ENCODE data around the gene NOL6. TPM values are rescaled to one million over a fixed set of nuclear protein-coding genes. Genes with fewer than 3 reads are reported as not detected.

The NOL6 gene
- total and polyA plus RNA-seq, 2 of the 8 experiments (the other 6 are each of a cell fraction or from before 2014, with no cell fraction given): 44.0 to 55.0 TPM

DNA sequence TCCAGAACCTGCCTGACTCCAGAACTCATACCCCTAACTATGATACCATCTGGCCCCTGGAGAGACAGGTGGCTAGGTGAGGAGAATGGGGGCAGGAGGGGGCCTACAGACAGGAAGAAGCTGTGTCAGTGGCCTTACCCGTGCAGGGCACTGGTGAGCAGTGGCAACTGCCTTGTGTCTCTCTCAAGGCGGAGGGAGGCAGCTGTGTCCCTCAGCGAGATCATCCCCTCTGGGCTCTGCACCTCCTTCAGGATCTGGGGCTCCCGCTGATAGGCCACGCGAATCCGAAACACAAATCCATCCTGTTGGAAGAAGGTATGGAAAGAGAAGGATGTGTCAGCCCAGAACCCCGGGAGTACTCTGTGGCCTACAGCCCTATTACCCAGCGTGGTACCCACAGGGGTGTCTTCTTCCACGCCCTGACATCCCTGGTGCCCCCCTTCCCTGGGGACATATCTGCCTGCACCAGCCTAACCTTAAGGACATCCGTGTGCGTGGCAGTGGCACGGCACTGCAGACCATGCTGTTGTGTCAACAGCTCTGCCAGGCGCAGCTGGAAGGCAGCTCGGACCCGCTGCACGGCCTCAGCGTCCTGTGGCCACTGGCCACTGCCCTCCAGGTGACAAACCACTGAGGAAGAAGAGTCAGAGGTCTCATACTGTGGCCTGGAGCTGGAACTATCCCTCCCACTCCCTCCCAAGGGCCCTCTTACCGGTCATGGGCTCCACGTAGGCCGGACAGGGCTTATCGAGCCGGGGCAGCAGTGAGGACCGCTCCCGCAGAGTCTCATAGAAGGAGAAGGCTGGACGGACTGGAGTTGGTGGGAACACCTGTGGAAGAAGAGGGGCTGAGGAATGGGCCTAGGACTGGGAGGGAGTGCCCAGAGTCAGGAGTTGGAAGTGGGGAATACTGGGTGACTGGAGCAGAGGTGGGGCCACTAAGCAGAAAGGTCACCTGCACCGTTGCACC lies 7.8 kb downstream of the NOL6 start (continued):
- no peak for TF ChIP-seq GABPA (IDR thresholded peaks at IDR 0.05; ENCODE audit: borderline replicate concordance, insufficient read depth, low read length)
- no peak for TF ChIP-seq SP2 (IDR thresholded peaks at IDR 0.05; ENCODE audit: low read length)
- no peak for TF ChIP-seq EGR1 (IDR thresholded peaks at IDR 0.05; ENCODE audit: borderline replicate concordance, low read depth, low read length)
- no peak for TF ChIP-seq HDAC6 (IDR thresholded peaks at IDR 0.05; ENCODE audit: low read depth, low read length)
- TF ChIP-seq TBP (IDR thresholded peaks at IDR 0.05; ENCODE audit: low read depth, low read length): no peak
- no peak for TF ChIP-seq CBX5 (IDR thresholded peaks at IDR 0.05; ENCODE audit: low read depth, low read length)
- TF ChIP-seq CHD1 (IDR thresholded peaks at IDR 0.05; ENCODE audit: low read depth, low read length): no peak
- TF ChIP-seq, protein P1, sequence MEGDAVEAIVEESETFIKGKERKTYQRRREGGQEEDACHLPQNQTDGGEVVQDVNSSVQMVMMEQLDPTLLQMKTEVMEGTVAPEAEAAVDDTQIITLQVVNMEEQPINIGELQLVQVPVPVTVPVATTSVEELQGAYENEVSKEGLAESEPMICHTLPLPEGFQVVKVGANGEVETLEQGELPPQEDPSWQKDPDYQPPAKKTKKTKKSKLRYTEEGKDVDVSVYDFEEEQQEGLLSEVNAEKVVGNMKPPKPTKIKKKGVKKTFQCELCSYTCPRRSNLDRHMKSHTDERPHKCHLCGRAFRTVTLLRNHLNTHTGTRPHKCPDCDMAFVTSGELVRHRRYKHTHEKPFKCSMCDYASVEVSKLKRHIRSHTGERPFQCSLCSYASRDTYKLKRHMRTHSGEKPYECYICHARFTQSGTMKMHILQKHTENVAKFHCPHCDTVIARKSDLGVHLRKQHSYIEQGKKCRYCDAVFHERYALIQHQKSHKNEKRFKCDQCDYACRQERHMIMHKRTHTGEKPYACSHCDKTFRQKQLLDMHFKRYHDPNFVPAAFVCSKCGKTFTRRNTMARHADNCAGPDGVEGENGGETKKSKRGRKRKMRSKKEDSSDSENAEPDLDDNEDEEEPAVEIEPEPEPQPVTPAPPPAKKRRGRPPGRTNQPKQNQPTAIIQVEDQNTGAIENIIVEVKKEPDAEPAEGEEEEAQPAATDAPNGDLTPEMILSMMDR (IDR thresholded peaks at IDR 0.05; ENCODE audit: control extremely low read depth in 1 of 3, insufficient read depth in 1 of 3, low read depth in 1 of 3, low read length in 3 of 3): no peak
- TF ChIP-seq CEBPB (IDR thresholded peaks at IDR 0.05; ENCODE audit: low read depth, low read length): no peak
- TF ChIP-seq BCL11A (IDR thresholded peaks at IDR 0.05; ENCODE audit: low read depth in 2 of 2, low read length in 2 of 2): no peak
- TF ChIP-seq, protein P2, sequence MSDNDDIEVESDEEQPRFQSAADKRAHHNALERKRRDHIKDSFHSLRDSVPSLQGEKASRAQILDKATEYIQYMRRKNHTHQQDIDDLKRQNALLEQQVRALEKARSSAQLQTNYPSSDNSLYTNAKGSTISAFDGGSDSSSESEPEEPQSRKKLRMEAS (IDR thresholded peaks at IDR 0.05): no peak
